RWPE1 (cell line): ENCODE results near the gene MID1.

ENCODE experiments used
- CTCF ChIA-PET: fragments of 350-600 bp; sonication (Branson Sonifier 250); formaldehyde crosslinking; extraction: SDS; loops from one replicate; lab custom pipeline; 2021; lab: Yijun Ruan, JAX
- POLR2A ChIA-PET: fragments of 400-600 bp; formaldehyde crosslinking; extraction: SDS; loops from one replicate; lab custom pipeline; 2020; ENCODE audit warnings: antibody characterized with exemption; ENCODE audit not compliant: low non-redundant PET; lab: Yijun Ruan, JAX
- DNase-seq: peaks from one replicate; pipeline ENCODE4 v3.0.0; 2012; ENCODE audit warnings: low spot score
- H3K27ac ChIP-seq: fragments of 450-650 bp; 2 replicates; pipeline ENCODE4 v1.5.1; 2017
- CTCF ChIP-seq: fragments of 450-650 bp; conservative IDR thresholded peaks from 2 replicates; pipeline ENCODE4 v1.5.1; 2017; ENCODE audit warnings: low read depth, mild to moderate bottlenecking

The MID1 gene

DNA sequence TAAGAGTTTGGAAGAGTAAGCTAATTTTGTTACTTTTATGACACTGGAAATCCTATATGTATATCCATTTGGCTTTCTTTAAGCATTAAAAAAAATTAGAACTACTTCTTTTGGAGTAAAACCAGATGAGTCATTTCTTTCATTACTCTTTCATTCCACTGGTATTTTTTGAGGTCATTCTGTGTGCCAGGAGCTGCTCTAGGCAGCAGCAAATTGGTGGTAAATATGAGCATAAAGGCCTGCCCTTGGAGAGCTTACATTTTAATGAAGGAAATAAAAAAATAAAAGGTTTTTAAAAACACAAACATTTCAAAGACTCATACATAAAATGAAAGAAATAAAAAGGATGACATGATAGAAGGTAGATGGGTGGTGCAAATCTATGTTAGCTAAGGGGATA is 37.4 kb downstream of the MID1 start:
- H3K27ac ChIP-seq, result no peak overlapping the region
- ChIA-PET CTCF (no interaction called here), POLR2A (no interaction called here)
- DNase-seq, result no peak
- TF ChIP-seq CTCF, result no peak

DNA sequence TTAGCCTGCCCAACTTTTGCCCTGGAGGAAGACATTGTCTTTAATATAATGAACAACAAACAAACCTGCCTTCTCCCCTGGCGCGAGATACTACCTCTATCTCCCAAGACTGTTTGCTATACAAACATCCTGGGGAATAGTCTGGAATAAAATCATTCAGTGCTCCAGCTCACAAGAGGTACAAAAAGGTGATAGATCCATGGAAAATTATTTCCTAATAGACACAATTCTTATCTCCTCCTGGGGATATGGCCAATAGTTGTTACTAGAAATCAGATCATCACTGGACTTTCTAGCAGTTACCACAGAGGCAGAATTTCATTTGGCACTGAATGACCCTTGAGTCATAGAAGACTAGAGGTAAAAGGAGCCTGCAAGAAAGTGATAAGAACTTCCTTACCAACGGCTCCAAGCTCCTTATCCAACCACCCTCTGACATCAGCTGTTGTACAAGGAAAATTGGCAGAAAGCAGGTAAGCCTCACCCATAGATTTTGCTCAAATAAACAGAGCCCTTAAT is 38.1 kb downstream of the MID1 start:
- ChIA-PET CTCF (no interaction called here), POLR2A (no interaction called here)
- no peak for DNase-seq
- TF ChIP-seq CTCF, result no peak
- no peak overlapping the region for H3K27ac ChIP-seq

DNA sequence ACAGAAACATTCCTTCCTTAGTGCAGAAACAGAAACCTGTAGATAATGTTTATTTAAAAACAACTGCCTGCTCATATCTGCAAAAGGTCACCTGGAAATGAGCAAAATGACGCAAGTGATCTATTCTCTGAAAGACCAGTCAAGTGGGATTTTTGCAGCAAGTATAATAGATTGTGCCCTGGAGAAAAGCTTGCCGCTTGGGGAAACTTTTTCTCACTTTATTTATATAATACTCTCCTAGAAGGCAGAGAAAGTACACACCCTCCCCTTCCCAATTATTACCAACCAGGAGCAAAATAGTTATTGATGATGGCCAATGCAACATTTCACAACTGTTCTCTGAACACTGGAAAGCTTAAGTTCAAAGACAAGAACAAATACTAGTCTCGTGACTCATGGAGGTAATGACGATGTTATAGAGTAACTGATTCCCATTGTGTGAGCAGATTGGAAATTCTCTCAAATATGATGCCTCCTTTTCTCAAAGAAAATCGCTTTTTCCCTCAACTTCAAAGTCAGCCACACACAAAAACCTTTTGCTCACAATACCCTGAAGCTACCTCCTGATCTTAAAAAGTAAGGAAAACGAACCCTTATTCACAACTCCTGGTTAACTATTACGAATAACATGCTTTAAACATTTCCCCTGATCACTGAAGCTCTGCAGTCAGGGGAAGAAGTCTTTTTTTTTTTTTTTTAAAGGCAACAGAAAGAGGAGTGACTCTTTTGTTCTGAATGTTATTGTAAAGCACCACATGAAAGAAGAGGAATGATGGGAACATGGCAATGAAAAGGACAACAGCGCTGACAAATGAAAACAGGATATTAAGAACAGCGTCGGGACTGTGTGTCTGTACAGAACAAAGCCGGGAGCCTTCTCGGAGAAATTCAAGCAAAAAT is 41.0 kb downstream of the MID1 start:
- ChIA-PET CTCF (no interaction called here), POLR2A (no interaction called here)
- no peak for DNase-seq
- no peak overlapping the region for H3K27ac ChIP-seq
- TF ChIP-seq CTCF, result no peak

DNA sequence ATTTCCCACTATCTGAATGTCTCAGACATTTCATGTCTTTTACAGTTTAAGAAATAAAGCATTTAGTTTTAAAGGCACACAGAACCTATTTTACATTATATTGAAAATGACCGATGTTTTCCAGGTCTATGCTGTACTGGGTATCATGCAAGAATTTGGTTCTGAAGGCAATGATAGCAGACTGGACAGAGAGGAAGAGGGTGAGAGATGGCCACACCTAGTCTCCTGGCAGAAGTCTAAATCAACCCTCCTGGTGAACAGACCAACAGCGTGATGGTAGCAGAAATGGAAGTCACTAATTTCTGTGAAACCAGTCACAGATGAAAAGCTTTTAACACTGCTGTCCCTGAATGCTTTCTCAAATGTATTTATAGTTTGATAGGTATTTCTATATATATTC is 41.9 kb downstream of the MID1 start:
- no peak for TF ChIP-seq CTCF
- H3K27ac ChIP-seq, result no peak overlapping the region
- ChIA-PET CTCF (no interaction called here), POLR2A (no interaction called here)
- DNase-seq, result no peak

GRCh38 chrX:10577853-10578252 is 42.5 kb downstream of the MID1 start:
- POLR2A ChIA-PET, result no interaction called here
- no peak overlapping the region for H3K27ac ChIP-seq
- DNase-seq, result no peak
- CTCF ChIA-PET, result no interaction called here
- TF ChIP-seq CTCF, result no peak

DNA sequence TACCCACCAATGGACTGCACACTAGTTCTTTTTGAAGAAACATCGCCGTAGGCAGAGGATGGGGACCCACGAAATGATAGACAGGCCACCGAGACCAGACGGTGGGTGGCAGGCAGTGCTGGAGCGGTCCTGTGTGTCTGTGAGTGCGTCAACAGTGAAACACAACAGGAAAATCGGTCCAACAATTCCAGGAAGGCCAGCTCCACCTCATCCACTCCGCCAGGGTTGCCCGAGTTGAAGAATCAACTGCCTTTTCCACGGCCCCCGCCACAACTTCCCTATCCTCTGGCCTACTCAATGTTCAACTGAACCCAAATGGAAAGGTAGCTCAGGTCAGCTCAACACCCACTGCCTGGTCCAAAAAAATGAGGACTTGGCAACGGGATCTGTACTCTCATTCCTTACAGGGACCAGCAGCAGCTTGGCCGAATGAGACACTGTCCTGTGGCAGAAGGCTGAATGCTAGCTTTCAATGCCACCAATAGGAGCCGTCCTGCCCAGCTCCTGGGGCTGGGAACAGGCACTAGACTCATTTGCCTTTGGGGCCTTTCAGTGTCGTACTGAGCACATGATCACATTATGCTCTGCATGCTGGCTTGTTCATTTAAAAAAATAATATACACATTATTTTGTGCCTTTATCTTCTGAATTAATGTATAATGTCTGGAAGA is 43.5 kb downstream of the MID1 start:
- ChIA-PET POLR2A (no interaction called here), CTCF (no interaction called here)
- no peak for TF ChIP-seq CTCF
- peak overlapping the region; percentile 80 for H3K27ac ChIP-seq
- no peak for DNase-seq
